ENCODE results near the gene SLIT3.

The SLIT3 gene

DNA sequence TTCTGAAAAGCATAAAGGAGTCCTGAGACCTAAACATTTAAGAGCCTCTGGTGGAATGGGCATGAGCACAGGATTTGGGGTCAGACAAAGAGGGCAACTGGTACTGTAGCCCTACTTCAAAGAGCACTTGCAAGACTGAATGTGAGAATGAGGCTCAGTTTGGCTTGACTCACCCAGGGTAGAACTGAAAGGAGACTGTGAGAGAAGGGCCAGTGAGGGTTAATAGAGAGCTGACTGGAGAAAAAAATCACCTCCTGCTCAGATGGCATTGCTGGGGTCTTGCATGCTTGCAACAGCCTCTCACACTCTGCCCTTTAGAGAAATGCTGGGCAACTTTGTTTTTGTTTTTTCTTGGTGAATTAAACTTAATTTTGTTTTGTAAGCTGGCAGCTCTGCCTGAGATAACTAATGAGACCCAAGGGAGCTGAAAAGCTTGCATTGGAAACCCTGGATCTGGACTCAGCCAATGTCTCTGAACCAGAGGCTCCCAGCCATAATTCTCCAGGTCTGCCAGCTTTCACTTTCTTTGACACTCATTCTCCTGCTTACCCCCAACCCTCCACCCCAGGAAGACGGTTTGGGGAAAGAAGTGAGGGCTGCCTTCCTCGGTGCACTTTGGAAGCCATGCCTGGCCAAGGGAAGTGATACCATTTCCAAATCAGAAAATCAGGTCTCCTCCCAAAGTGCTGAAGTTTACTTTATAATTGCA is 560.7 kb downstream of the SLIT3 start:
- DNase-seq (ENCODE audit: low spot score) = no peak

DNA sequence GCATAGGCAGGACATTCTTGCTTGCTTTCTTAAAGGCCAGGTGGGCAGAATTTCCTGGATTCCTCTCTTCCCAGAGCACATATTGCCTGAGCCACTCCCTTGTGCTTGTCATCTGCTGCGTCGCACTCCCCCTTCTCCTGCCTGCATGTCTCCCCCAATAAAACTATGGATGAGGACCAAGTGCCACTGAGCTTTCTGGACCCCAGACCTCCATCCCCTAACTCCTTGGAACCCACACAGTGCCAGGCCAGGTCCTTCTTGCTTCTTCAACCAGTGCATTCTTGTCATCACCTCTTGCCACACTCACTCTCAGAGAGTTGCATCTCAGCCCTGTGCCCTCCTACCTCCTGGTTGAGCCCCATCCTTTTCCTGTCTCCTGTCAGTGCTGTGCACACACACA is 563.9 kb downstream of the SLIT3 start:
- DNase-seq (ENCODE audit: low spot score) = no peak

DNA sequence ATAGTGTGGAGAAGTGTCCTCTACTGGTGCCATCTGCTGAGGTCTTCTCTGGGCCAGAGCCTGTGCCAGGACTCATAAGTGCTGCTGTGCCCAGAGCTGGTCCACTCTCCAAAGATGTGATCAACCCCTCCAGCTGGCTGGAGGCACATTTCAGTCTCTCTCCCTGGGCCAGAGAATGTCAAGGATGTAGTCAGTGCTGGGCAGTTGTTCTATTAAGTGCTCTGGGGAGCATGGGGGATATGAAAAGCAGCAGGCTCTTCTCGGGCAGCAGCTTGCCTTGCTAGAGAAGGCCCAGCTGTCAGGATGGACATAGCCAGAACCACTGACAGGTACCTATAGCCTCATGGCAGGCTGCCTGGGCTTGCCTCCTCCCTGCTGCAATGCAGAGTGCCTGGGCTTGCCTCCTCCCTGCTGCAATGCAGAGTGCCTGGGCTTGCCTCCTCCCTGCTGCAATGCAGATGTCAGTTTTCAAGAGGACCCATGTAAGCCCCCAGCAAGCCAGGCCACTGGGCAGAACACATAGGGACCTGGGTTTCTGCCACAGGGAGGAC is 564.6 kb downstream of the SLIT3 start:
- DNase-seq (ENCODE audit: low spot score) = no peak

DNA sequence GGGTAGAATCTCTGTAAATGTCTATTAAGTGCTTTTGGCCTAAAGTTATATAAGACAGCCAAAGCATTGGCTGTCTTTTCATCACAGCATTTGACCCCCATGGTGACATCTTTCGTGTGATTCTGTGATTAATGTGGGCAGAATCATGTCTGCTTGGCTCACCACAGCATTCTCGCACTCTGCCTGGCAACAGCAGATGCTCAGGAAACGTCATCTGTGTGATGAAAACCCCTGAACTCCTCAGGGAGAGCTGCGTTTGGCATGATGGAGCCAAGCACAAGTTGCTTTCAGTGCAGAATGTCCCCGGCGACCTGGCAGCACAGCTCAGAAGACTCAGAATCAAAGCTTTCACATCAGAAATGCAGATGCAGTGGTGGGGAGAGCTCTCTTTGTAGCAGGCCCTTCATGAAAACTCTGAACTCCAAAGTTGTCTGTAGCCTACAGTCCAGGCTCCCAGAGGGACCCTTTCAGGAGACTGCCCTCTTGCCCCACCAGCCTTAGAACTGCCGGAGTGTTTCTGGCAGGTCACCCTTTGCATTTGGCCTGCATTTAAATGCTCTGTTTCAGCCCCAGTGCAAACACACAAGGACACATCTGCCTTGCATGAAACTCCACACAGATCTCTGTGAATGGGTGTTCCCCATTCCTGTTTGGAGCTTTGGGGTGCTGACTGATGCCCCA is 566.2 kb downstream of the SLIT3 start:
- no peak for DNase-seq (ENCODE audit: low spot score)

DNA sequence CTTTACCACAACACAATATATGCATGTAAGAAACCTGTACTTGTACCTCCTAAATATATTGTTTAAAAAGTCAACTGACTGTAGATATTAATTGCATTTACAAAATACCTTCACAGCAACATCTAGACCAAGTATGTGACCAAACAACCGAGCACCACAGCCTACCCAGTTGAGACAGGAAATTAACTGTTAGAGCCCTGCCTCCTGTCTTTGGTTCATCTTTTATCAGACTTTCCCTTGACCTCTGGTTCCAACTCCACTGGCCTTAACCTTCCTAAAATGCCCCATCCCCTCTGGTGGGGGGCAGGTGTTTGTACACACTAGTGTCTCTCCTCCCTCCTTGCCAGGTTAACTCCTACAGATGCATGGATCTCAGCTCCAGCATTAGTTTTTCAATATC is 566.8 kb downstream of the SLIT3 start:
- DNase-seq (ENCODE audit: low spot score) = no peak

DNA sequence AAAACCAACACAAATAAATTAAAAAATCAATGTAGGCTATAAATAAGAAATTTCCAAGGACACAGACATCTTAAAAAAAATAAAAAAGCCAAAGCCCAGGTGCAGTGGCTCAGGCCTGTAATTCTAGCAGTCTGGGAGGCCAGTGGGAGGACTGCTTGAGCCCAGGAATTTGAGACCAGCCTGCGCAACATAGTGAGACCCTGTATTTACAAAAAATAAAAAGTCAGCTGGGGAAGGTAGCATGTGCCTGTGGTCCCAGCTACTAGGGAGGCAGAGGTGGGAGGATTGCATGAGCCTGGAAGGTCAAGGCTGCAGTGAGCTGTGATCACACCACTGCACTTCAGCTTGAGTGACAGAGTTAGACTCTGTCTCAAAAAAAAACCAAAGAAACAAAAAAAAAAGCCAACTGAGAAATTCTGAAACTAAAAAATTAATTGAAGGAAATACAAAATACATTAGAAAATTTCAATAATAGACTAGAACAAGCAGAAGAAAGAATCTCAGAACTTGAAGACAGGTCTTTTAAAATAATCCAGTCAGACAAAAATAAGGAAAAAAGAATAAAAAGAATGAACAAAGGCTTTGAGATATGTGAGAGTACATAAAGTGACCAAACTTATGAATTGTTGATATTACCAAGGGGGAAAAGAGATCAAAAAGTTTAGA is 572.3 kb downstream of the SLIT3 start:
- DNase-seq (ENCODE audit: low spot score) = no peak

DNA sequence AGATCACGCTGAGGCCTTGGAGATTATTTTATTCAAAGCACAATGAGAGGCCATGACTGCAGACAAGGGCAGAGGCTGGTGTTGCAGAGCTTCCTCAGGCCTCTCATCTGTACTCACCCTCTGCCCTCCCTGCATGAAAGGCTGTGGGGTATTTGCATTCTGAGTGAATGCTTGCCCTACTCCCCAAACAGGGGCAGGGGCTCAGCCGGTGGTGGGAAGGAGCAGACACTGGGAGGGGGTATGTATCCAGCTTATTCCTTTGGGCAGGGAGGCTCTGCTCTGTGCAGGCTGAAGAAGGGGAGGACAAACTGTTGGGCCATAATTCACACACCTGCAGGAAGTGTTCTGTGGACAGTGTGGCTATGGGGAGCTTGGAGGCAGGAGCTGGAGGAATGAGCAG is 573.4 kb downstream of the SLIT3 start:
- DNase-seq (ENCODE audit: low spot score) = no peak

DNA sequence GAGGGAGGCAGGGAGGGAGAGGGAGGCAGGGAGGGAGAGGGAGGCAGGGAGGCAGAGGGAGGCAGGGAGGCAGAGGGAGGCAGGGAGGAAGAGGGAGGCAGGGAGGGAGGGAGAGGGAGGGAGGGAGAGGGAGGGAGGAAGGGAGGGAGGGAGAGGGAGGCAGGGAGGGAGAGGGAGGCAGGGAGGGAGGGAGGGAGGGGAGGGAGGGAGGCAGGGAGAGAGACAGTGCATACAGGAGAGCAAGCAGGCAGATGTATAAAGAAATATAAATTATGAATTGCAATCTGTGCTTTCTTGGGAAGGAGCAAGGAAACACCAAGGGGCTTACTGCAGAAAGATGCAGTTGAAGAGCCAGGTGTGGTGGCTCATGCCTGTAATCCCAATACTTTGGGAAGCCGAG is 574.6 kb downstream of the SLIT3 start:
- DNase-seq (ENCODE audit: low spot score) = no peak

DNA sequence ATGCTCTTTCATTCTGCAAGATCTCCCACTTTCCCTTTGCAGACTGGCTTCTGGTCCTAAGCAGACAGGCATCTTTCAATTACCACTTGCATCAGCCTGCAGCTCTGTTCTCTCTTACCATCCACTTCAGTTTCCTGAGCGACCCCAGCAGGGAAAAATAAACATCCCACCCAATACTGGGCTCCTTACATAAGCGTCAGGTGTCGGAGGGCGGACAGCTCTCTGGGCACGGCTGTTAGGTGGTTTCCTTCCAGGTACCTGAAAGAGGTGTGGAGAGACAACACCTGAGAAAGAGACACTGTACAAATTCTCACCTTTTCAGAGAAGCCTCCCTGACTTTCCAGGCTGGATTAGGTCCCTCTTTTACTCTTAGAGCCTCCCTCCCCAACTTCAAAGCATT is 576.7 kb downstream of the SLIT3 start:
- DNase-seq (ENCODE audit: low spot score) = no peak

DNA sequence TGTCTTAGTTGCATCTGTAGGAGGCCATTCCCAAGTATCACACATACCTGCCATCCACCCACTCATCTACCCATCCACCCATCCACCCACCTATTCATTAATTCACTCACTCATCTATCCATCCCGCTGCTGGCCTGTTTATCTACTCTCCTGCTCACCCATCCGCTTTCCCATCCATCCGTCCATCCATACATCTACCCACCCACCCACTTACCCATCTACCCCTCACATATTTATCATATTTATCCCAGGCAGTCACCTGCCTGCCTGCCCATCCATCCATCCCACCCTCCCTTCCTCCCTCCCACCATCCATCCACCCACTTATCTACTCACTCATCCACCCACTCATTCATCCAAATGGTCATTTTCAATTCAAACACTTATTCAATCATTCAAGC is 577.9 kb downstream of the SLIT3 start:
- no peak for DNase-seq (ENCODE audit: low spot score)

DNA sequence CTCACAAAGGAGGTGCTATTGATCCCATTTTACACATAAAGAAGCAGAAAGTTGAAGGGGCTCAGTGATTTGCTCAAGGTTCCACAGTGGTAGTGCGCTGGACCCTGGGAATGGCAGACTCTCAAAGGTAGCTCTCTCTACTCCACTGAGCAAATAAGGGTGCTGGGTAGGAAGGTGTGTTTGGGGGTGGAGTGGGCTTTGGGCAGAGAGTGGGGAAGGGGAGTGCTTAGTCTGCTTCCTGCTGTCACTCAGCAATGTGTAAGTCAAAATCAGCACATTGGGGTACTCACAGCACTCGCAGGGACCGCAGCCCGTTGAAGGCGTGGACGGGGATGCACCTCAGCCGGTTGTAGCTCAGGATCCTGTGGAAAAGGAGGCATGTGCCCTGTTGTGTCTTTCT is 579.0 kb downstream of the SLIT3 start:
- no peak for DNase-seq (ENCODE audit: low spot score)

DNA sequence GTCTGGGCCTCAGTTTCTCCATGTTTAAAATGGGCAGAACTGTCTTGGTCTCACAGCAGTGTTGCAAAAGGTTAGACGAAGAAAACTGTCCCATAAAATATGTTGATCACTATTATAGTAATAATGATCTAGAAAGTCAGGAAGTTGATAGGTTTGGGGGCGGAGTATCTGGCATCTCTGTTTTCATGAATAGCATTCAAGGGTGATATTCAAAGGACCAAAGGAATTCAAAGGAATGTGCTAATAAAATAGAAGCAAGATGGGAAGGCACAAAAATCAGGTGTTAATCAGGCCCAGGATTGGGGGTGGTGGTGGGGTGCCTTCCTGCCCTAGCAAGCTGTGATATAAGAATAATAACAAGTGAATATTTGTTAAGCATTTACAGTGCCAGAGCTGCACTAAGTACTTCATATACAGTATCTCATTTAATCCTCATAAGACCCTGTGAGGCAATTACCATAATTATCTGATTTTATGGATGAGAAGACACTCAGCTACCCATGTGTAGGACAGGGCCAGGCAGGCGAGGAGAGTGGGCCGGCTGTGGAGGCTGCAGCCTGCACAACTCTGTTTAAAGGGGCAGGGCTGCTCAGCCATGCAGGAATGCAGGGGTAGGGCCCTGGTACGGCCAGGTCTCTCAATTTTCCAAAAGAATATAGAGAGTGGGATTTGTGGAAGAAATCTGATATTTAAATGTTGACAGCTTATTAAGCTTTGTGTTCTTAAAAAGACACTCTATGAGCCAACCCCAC is 579.8 kb downstream of the SLIT3 start:
- no peak for DNase-seq (ENCODE audit: low spot score)

DNA sequence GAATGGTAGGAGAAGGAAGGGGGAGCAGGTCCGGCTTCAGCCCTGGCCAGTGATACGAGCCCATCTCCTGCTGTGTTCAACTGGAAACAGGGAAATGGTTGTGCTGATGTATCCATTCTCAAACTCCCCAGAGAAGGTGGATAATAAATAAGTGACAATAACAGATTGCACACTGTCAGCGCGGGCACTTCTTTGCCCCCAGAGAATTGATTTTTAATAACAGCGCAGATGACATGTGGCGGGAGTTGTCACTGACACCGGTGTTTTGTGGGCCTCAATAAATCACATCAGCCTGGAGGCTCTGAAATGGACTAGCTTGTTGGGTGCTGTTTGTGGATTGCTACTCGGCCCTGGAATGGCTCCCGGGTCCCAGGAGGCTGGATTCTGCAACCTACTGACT is 580.4 kb downstream of the SLIT3 start:
- DNase-seq (ENCODE audit: low spot score) = no peak

DNA sequence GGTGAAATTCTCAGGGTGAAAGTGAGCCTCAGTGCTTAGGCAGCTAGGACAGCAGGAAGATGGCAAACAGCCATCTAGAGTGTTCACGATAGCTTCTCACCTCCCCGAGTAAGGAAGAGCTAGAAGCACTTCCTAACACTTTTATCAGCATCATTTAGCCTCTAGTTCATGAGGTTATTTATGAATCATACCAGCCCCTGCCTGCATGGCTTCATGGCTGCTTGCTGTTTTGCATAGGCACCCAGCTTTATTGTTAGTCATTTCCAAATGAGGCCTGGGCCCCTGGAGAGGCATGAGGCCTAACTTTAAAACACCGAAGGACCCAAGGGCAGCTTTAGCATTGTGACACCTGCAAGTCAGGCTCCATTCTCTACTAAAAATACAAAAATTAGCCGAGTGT is 586.9 kb downstream of the SLIT3 start:
- DNase-seq (ENCODE audit: low spot score) = no peak

DNA sequence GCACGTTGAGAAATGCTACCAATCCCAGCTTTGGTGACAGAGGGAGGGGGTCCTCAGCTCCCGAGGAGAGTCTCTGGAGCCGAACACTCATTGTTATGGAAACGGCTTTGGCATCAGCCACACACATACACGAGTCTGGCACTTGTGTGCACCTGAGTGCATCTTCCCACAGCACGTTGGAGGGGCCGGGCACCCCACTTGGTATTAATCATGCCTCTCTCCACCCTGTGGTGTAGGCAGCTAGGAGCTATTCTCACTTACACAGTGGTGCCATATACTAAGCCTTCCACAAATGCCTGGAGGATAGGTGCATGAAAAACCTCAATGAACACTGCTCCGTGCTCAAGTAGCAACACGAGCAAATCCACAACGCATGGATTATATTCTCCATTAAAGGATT is 587.9 kb downstream of the SLIT3 start:
- DNase-seq (ENCODE audit: low spot score) = no peak

DNA sequence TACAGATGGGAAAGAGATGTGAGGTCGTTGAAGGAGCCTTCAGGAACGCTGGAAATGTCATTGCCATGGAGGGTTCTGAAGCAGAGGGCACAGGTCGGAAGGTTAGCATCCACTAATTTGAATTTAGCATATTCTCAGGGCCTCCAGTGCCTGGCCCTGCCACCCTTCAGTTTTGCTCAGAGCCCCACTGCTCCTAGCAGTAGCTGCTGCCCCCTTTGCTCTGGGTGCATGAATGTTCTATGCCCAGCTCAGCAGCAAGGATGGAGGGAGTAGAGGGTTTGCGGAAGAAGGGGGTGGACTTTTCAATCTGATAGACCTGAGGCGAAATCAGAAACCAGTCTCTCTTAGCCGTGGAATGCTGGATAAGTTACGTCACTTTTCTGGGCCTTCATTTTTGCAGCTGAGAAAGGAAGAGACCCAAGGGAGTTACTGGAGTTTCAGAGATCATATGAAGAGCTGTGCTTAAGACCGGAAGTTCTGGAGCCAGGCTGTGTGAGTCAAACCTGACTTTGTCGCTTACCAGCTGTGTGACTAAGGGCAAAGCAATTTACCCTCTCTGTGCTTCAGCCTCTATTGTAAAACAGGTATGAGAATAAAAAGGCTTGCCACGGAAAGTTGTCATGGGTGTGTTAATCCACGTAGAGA is 588.5 kb downstream of the SLIT3 start:
- no peak for DNase-seq (ENCODE audit: low spot score)

DNA sequence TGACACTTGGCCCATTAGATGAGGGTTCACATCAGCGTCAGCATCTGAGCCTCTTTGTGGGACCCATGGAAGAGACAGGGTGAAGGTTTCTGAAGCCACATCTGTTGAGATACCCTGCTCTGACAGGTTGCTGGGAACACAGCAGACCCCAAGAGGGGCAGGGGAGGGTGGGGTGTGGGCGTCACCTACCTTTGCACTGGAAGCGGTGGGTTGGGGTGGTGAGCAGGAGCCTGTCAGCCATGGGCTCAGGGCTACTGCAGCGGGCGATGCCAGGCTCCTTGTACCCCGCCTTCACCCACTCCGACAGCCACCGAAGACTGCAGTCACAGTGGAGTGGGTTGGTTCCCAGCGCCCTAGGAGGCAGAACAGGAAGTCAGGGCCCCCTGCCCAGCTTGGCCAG is 590.2 kb downstream of the SLIT3 start:
- DNase-seq (ENCODE audit: low spot score) = no peak

DNA sequence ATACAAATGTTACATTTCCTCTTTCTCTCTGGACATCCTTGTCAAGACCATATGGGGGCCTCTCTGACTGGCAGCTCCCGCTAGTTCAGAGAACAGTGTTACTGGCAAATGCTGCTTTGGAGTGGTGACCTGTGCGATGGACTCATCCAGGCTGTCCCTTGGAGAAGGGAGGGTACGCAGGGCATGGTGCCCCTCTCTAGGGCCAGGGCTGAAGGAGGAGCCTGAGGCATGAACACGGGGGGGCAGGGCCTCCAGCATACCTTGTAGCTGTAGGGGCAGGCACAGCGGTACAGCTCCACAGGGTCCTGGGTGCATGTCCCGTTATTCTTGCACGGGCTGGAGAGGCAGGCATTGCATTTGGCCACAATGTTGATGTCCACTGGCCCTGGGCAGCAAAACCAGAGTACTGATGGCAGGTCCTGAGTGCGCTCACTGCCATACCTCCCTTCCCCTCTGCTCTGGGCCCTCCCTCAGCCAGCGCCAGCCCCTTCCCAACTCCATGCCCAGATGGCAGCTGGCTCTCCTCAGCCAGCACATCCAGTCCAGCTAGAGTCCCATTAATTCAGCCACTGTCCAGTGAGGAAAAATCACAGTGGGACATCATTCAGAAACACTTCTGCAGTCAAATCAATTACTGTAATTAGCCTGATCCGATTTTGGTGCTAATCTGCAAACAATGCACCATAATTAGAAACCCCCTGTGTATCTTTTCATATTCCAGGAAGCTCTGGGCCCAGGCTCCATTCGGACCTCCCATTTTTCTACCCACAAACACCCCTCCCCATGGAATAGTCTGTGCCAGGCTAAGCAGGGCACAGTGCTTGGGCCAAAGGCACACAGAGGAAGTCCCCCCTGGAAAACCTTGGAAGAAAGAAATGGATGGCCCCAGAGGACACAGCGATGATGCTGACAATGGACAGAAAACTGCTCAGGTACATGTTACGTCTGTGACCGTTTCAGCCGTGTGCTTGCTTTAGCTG is 592.9 kb downstream of the SLIT3 start:
- DNase-seq (ENCODE audit: low spot score) = no peak

DNA sequence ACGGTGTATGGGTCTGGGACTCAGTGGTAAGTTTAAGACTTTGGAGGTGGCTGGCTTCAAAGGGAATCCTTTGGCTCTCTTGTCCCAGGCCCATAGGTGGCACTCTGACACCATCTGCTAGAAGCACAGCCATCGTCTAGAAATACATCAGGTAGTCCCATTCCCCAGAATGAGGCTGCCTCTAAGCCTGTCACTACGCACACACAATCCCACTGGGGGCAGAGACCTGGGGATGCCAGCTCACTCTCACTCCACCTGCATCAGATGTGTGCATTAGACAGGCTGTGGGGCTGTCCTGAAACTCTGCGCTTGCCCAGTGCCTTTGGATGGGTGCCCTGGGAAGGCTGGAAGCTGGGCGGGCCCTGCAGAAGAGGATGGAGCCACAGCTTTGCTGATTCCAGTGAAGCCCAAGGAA is 594.3 kb downstream of the SLIT3 start:
- peak; percentile 68 for DNase-seq (ENCODE audit: low spot score)

DNA sequence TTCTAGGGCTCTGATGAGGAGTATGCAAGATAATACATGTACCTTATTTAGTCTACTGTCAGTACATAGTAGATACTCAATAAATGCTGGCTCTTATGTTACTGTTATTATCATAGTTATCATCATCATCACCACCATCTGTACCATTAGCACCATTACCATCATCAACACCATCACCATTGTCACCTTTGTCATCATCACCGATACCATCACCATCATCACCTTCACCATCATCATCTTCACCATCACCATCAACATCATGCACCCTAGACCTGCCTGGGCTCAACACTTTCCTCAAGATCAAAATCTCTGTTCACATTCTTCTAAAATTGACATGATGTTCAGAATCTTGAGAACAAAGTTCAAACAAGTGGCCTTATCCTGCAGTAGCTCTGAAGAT is 595.6 kb downstream of the SLIT3 start:
- DNase-seq (ENCODE audit: low spot score) = no peak

DNA sequence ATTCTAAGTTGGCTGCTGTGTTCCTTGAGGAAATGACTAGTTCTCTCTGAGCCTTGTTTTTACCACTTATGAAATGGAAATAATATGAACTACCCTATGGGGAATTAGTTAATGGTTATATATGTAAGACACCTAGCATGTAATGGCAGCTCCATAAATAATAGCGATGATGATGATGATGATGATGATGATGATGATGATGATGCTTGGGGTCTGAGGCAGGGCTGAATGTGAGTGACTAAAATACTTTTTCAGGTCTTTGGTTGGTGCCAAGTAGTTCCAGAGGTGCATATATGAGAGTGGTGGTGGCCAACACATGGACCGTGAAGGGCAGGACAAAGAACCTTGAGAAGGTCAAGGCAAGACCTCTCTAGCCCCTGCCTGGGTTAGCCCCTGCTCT is 598.4 kb downstream of the SLIT3 start:
- no peak for DNase-seq (ENCODE audit: low spot score)

All from hematopoietic multipotent progenitor cell treated with erythropoietin and hydrocortisone succinate and interleukin-3 and kit ligand, for 15 days (in vitro differentiated cells).